ENCODE data around the gene SNCA.

SNCA gene

GRCh38 chr4:89836897-89837384 lies at the start of gene SNCA:
Gene SNCA, minus strand, starts transcription at chr4:89837161. Its CDS starts 1,494 bp downstream, at chr4:89835667.
- DNase-seq = peak; percentile 41

- no peak for DNase-seq
Observed at GRCh38 chr4:89879215-89879614, 42.3 kb upstream of the SNCA start.

- no peak for DNase-seq
Observed at GRCh38 chr4:89878611-89879010, 41.6 kb upstream of the SNCA start.

- DNase-seq = no peak
Observed at GRCh38 chr4:89876548-89876947, 39.6 kb upstream of the SNCA start.

- no peak for DNase-seq
Observed at GRCh38 chr4:89871211-89871610, 34.2 kb upstream of the SNCA start.

- no peak for DNase-seq
Observed at GRCh38 chr4:89868999-89869589, 32.1 kb upstream of the SNCA start.

GRCh38 chr4:89868276-89868675 lies 31.3 kb upstream of the SNCA start:
- no peak for DNase-seq

- DNase-seq = no peak
Observed at GRCh38 chr4:89863533-89863932, 26.6 kb upstream of the SNCA start.

GRCh38 chr4:89860971-89861370 lies 24.0 kb upstream of the SNCA start:
- no peak for DNase-seq

- DNase-seq = no peak
Observed at GRCh38 chr4:89855236-89855635, 18.3 kb upstream of the SNCA start.

- no peak for DNase-seq
Observed at GRCh38 chr4:89847571-89848325, 10.8 kb upstream of the SNCA start.

- no peak for DNase-seq
Observed at GRCh38 chr4:89839558-89839957, 2.6 kb upstream of the SNCA start.

GRCh38 chr4:89837993-89838390 lies 1.0 kb upstream of the SNCA start:
- no peak for DNase-seq

- peak; percentile 14 for DNase-seq
Observed at GRCh38 chr4:89837385-89837992, 528 bp upstream of the SNCA start.

- no peak for DNase-seq
Observed at GRCh38 chr4:89836031-89836745, 773 bp downstream of the SNCA start.

- DNase-seq = no peak
Observed at GRCh38 chr4:89835413-89835812, 1.5 kb downstream of the SNCA start.

- no peak for DNase-seq
Observed at GRCh38 chr4:89834486-89835209, 2.3 kb downstream of the SNCA start.

GRCh38 chr4:89829470-89830138 lies 7.4 kb downstream of the SNCA start:
- DNase-seq = no peak

GRCh38 chr4:89823416-89823815 lies 13.5 kb downstream of the SNCA start:
- no peak for DNase-seq

- no peak for DNase-seq
Observed at GRCh38 chr4:89821612-89822011, 15.3 kb downstream of the SNCA start.

- DNase-seq = no peak
Observed at GRCh38 chr4:89820010-89820409, 17.0 kb downstream of the SNCA start.

- DNase-seq = no peak
Observed at GRCh38 chr4:89814362-89814761, 22.6 kb downstream of the SNCA start.

All from activated naive CD4-positive, alpha-beta T cell treated with Interleukin-2 at 50 U/mL for 16 hours (primary cell).